ENCODE measurements around the gene DDX51.

The DDX51 gene

DNA sequence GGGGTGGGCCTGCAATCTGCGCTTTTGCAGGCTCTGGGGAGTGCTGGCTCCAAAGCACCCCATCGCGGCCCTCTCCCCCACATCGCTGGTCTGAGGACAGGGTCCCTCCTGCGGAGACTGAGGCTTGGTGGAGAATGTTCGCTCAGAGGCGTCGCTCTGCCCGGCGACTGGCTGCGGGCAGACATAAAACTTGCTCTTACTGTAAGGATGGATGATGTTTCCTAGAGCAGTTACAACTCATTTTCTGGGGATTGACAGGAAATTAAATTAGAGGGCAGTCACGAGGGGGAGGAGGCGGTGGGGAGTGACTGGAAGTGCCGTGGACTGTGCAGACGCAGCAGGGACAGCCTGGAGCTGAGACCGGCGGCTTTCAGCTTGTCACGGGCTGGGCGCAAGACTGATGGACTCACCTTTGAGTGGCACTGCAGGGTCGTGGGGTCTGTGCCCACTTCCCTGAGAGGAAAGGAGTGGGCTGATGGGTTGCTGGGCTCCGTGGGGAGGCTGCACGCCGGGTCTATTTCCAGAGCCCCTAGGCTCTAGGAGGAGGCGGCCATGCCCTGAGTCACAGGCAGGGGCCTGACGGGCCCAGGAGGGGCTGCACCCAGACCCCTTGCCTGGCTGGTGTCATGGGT lies 32.9 kb upstream of the DDX51 start:
- Histone ChIP-seq H3K4me3 (ENCODE audit: low read length) (no peak overlapping the region), H3K9me3 (ENCODE audit: control insufficient read depth, low read length) (no peaks in the 10 kb centered on the region), H3K9ac (ENCODE audit: low read length) (no peak overlapping the region), H3K4me1 (ENCODE audit: control insufficient read depth, insufficient read depth, low read length) (no peaks in the 10 kb centered on the region), H3K36me3 (ENCODE audit: control insufficient read depth, insufficient read depth, low read length, severe bottlenecking) (no peaks in the 10 kb centered on the region), H3K27me3 (replicated peaks; ENCODE audit: control insufficient read depth, insufficient read depth, low read length) (peaks cover 68% of the 10 kb centered on the region)
- no peak for DNase-seq (ENCODE audit: low read depth)

DNA sequence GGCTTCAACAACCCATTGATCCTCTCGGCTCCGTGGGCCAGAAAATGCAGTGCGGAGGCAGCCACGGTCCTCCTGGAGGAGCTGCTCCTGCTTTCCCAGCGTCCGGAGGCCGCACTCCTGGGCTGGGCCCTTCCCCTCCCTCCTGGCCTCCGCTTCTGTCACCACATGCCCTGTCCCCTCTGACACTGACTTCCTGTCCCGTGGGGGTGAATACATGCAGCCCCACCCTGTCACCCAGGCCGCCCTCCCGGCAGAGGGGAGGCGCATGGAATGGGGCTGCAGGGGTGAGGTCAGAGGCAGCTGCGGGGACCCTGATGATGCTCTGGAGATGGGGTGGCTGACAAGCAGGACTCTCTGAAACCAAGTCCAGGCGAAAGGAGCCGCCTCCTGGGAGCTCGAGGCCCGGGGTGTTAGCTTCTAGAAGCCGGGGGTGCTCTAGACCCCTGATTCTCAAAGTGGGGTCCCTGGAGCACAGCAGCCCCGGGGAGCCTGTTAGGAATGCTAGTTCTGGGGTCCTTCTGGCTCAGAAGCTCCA lies 32.3 kb upstream of the DDX51 start:
- Histone ChIP-seq H3K9me3 (ENCODE audit: control insufficient read depth, low read length) (no peaks in the 10 kb centered on the region), H3K4me3 (ENCODE audit: low read length) (no peak overlapping the region), H3K27me3 (replicated peaks; ENCODE audit: control insufficient read depth, insufficient read depth, low read length) (peaks cover 72% of the 10 kb centered on the region), H3K9ac (ENCODE audit: low read length) (no peak overlapping the region), H3K36me3 (ENCODE audit: control insufficient read depth, insufficient read depth, low read length, severe bottlenecking) (no peaks in the 10 kb centered on the region), H3K4me1 (ENCODE audit: control insufficient read depth, insufficient read depth, low read length) (no peaks in the 10 kb centered on the region)
- DNase-seq (ENCODE audit: low read depth), result no peak

DNA sequence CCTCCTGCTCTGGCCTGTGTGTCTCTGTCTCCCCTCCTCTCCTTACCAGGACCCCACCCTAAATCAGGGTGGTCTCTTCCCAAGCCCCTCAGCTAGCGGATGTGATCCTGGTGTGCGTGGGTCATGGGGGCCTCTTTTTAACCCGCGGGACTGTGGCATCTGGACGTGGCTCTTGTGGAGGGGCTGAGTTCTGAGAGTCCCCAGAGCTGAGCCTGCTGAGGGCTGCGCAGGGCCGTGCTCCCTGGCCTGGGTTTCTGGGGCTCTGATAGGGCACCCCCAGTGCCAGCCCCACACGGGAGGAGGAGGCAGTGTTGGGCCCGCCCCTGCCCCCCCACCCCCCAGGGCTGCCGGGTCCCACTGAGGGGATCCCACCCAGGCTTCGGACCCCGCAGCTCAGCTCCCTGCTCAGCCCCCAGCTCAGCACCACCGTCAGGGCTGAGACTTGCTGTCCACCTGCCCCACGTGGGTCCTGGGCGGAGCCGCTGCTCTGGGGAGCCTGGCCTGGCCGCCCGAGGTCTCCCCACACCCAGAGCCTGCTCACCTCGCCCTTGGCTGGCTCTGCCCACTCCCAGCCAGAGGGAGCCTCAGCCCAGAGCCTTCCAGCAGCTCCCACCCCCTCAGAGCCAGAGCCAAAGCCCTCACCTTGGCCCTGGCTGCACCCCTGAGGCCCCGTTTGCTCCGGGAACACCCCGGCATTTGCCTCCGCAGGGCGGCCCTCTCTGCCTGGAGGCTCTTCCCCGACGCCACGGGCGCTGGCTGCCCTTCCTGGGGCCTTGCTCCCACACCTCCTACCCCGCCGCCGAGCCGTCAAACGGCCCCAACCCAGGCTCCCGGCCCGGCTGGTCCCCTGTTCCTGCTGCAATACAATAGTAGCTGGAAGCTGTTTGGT lies 31.6 kb upstream of the DDX51 start:
- H3K36me3 ChIP-seq (ENCODE audit: control insufficient read depth, insufficient read depth, low read length, severe bottlenecking), result no peaks in the 10 kb centered on the region
- DNase-seq (ENCODE audit: low read depth), result no peak
- no peaks in the 10 kb centered on the region for H3K9me3 ChIP-seq (ENCODE audit: control insufficient read depth, low read length)
- no peak overlapping the region for H3K4me3 ChIP-seq (ENCODE audit: low read length)
- no peaks in the 10 kb centered on the region for H3K4me1 ChIP-seq (ENCODE audit: control insufficient read depth, insufficient read depth, low read length)
- peaks cover 66% of the 10 kb centered on the region for H3K27me3 ChIP-seq (replicated peaks; ENCODE audit: control insufficient read depth, insufficient read depth, low read length)
- no peak overlapping the region for H3K9ac ChIP-seq (ENCODE audit: low read length)

DNA sequence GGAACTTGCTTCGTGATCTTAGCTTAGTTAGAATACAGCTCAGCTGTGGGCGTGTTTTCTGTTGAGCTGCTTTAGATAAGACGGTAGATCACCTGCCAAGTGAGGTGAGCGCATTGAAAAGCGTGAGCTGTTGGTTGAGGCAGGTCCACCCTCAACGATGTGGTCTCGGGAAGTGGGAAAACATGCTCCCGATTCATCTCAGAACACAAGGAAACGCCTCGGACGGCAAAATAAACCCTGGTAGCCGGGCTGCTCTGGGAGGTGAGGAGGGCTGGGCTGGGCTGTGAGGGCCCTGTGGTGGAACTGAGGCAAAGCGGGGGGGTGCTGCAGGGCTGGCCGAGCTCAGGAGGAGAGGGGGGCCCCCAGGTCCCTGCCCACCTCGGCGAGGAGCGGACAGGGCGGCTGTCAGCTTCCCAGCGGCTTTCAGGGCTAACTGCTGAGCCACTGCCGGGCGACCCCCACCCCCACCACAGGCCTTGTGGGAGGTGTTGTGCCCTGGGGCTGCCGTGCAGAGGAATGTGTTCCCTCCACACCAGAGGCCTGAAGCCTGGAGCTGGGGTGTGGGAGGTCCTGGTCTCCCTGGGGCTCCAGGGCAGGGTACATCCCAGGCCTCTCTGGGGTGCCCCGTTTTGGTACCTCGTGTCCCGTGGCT lies 30.8 kb upstream of the DDX51 start:
- Histone ChIP-seq H3K36me3 (ENCODE audit: control insufficient read depth, insufficient read depth, low read length, severe bottlenecking) (no peaks in the 10 kb centered on the region), H3K9ac (ENCODE audit: low read length) (no peak overlapping the region), H3K4me1 (ENCODE audit: control insufficient read depth, insufficient read depth, low read length) (peaks cover 2% of the 10 kb centered on the region), H3K9me3 (ENCODE audit: control insufficient read depth, low read length) (no peaks in the 10 kb centered on the region), H3K4me3 (ENCODE audit: low read length) (no peak overlapping the region), H3K27me3 (replicated peaks; ENCODE audit: control insufficient read depth, insufficient read depth, low read length) (peaks cover 63% of the 10 kb centered on the region)
- DNase-seq (ENCODE audit: low read depth), result no peak

DNA sequence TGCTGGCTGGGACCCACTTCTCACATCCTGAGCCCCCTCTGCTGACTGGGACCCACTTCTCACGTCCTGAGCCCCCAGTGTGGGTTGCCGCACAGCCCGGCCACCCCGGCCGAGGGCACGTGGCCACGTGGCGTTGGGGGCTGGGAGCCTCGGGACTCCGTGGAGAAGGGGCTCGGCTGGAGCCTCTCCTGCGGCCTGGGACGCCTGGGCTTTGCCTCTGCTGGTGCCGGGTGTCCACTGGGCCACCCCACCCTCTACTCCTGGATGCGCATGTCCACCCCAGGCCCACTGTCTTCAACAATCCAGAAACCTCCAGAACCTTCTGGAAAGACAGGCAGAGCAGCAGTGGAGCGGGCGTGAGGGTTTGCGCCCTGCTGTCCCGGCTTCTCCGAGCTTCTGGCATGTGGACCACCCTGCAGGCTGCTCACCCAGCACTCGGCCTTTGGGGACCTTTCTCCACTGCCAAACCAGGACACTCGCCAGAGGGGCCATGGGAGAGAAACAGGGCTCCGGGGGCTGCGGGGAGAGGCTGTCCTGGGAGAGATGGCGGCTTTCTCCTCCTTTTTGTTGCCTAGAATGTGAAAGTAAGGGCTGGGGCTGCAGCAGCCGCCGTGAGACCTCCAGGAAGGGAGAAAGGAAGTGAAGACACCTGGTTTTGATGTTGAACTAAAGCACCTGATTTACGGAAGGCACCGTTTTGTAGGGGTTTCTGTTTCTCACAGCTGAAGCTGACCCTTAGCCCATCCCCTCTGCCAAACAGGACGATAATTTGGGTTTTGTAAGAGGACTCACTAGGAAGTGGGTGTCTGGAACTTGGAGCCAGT lies 30.1 kb upstream of the DDX51 start:
- DNase-seq (ENCODE audit: low read depth), result no peak
- no peaks in the 10 kb centered on the region for H3K36me3 ChIP-seq (ENCODE audit: control insufficient read depth, insufficient read depth, low read length, severe bottlenecking)
- no peak overlapping the region for H3K4me3 ChIP-seq (ENCODE audit: low read length)
- H3K9me3 ChIP-seq (ENCODE audit: control insufficient read depth, low read length), result no peaks in the 10 kb centered on the region
- H3K27me3 ChIP-seq (replicated peaks; ENCODE audit: control insufficient read depth, insufficient read depth, low read length), result peaks cover 55% of the 10 kb centered on the region
- H3K9ac ChIP-seq (ENCODE audit: low read length), result no peak overlapping the region
- peaks cover 6% of the 10 kb centered on the region for H3K4me1 ChIP-seq (ENCODE audit: control insufficient read depth, insufficient read depth, low read length)

DNA sequence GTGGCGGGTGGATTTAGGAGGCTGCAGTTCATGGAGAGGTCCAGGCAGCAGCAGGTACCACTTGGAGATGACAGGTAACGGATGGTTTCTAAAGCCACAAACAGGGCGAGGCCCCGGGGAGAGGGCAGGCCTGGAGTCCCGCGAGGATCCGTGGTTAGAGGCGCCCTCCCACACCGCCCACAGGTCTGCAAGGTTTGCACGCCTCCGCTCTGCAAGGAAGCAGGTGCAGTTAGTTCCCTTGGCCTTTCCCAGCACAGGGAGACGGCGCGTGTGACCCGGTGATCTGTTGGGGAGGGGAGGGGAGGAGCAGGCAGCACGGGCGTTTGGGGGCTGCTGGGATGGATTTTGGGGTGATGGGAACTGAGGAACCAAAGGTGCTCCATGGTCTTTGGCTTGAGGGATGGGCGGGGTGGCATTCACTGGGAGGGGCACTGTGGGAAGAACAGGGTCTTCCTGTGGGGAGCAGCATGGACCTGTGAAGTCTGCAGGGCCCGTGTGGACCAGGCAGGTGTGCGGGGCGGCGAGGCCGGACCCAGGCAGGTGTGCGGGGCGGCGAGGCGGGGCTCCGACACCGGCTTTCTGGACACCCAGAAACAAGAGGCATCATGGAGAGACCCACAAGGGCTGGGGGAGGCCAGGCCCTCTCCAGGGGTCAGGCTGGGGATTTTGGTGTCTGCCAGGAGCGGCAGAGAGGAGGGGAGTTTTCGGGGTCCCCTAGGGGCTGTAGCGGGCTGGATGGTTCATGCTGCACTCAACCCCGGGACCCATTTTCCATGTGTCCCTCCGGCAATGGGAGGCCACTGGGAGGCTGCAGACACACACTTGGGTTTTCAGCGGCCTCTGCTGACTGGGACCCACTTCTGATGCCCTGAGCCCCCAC lies 29.3 kb upstream of the DDX51 start:
- Histone ChIP-seq H3K36me3 (ENCODE audit: control insufficient read depth, insufficient read depth, low read length, severe bottlenecking) (no peaks in the 10 kb centered on the region), H3K9ac (ENCODE audit: low read length) (no peak overlapping the region), H3K9me3 (ENCODE audit: control insufficient read depth, low read length) (no peaks in the 10 kb centered on the region), H3K27me3 (replicated peaks; ENCODE audit: control insufficient read depth, insufficient read depth, low read length) (peaks cover 47% of the 10 kb centered on the region), H3K4me3 (ENCODE audit: low read length) (no peak overlapping the region), H3K4me1 (ENCODE audit: control insufficient read depth, insufficient read depth, low read length) (peaks cover 6% of the 10 kb centered on the region)
- no peak for DNase-seq (ENCODE audit: low read depth)

DNA sequence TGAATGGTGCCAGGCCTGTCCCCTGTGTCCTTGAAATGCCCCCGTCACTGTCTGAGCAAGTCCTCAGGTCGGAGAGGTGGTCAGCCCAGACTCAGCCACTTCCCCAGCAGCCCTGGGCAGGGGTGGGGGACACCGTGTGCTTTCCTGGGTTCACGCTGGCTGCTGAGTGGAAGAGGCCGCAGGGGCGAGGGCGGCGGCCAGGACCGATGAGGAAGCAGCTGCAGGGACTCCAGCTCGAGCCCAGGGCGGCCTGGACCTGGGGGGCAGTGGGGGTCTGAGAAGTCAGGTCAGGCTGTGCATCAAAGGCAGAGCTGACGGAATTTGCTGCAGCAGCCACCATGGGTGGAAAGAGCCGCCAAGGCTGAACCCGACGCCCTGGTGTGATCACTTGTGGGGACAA lies 28.5 kb upstream of the DDX51 start:
- Histone ChIP-seq H3K27me3 (replicated peaks; ENCODE audit: control insufficient read depth, insufficient read depth, low read length) (peaks cover 52% of the 10 kb centered on the region), H3K4me1 (ENCODE audit: control insufficient read depth, insufficient read depth, low read length) (peaks cover 6% of the 10 kb centered on the region), H3K9me3 (ENCODE audit: control insufficient read depth, low read length) (no peaks in the 10 kb centered on the region), H3K9ac (ENCODE audit: low read length) (no peak overlapping the region), H3K4me3 (ENCODE audit: low read length) (no peak overlapping the region), H3K36me3 (ENCODE audit: control insufficient read depth, insufficient read depth, low read length, severe bottlenecking) (no peaks in the 10 kb centered on the region)
- no peak for DNase-seq (ENCODE audit: low read depth)

DNA sequence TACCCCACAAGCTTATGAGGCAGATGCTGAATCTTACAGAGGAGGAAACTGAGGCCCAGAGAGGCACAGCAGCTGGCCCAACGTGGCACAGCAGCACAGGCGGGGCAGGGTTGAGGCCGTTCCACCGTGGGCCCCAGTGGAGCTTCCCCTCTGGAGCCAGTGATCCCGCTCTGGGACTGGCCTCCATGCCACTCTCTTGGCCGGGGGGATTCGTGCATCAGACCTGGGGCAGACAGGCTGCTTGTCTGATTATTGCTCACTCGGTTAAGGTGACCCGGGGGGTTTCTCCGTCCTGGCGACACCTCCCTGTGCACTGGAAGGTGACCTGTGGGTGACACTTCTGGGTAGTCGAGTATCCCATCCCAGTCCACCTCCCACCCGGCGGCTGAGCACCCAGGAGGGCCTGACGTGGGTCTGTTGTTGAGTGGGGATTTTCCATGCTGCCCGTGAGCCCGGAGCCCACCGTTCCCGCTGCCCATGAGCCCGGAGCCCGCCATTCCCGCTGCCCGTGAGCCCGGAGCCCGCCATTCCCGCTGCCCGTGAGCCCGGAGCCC lies 27.9 kb upstream of the DDX51 start:
- peaks cover 47% of the 10 kb centered on the region for H3K27me3 ChIP-seq (replicated peaks; ENCODE audit: control insufficient read depth, insufficient read depth, low read length)

DNA sequence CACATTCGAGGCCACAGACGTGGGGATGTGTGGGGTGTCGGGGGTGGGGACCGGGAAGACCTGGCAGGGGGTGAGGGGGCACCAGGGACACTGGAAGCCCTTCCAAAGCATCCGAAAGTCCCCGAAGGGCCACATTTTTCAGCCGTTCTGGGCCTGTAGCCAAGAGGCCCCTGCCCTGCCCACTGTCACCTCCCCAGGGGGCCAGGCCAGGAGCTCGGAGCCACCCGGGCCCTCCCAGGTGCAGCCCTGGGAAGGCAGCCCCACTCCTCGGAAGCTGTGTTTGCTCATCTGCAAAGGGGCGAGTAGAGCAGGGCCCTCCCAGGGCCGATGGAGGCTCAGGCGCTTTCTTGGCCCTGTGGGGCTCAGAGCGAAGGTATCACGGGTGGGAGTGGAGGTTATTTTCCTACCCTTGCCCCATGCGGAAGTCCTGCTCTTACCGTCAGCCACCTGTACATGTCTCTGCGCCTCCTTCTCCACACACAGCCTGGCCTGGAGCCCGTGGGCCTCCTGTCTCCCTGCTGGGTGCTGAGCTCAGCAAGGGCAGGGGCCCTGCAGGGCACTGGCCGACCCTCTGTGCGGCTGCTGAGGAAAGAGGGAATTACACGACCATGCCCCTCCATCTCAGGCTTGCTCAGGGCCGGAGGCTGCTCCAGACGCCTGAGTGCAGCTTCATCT lies 27.3 kb upstream of the DDX51 start:
- Histone ChIP-seq H3K27me3 (replicated peaks; ENCODE audit: control insufficient read depth, insufficient read depth, low read length) (peaks cover 43% of the 10 kb centered on the region), H3K4me1 (ENCODE audit: control insufficient read depth, insufficient read depth, low read length) (peaks cover 6% of the 10 kb centered on the region), H3K36me3 (ENCODE audit: control insufficient read depth, insufficient read depth, low read length, severe bottlenecking) (no peaks in the 10 kb centered on the region), H3K9me3 (ENCODE audit: control insufficient read depth, low read length) (no peaks in the 10 kb centered on the region), H3K4me3 (ENCODE audit: low read length) (no peak overlapping the region), H3K9ac (ENCODE audit: low read length) (no peak overlapping the region)
- no peak for DNase-seq (ENCODE audit: low read depth)

More for the DNA sequence above, 27.9 kb upstream of the DDX51 start:
- DNase-seq (ENCODE audit: low read depth), result no peak
- H3K36me3 ChIP-seq (ENCODE audit: control insufficient read depth, insufficient read depth, low read length, severe bottlenecking), result no peaks in the 10 kb centered on the region
- no peaks in the 10 kb centered on the region for H3K9me3 ChIP-seq (ENCODE audit: control insufficient read depth, low read length)
- H3K4me1 ChIP-seq (ENCODE audit: control insufficient read depth, insufficient read depth, low read length), result peaks cover 6% of the 10 kb centered on the region
- no peak overlapping the region for H3K4me3 ChIP-seq (ENCODE audit: low read length)
- no peak overlapping the region for H3K9ac ChIP-seq (ENCODE audit: low read length)

All from adipocyte (in vitro differentiated cells).